Fibroblast of villous mesenchyme (primary cell): ENCODE data around the gene GCC2. TPM values are rescaled to one million over a fixed set of nuclear protein-coding genes. Genes with fewer than 3 reads are reported as not detected.

Source experiments
- DNase-seq: peaks from one replicate; pipeline ENCODE4 v3.0.0-alpha.2; 2010; ENCODE audit warnings: low read depth
- H3K4me3 ChIP-seq: 2 replicates; pipeline ENCODE4 v1.5.1; 2011; ENCODE audit warnings: low read depth, mild to moderate bottlenecking, low read length
- total RNA-seq: library from RNA; depleted of rRNA; stranded (reverse); fragments of >200 nt; gene quantifications from 2 replicates; pipeline ENCODE4 v1.2.3, GENCODE V29; 2012
- TF ChIP-seq, protein P1 (sequence below): IDR thresholded peaks from 2 replicates; pipeline ENCODE4 v1.5.1; 2012; ENCODE audit warnings: low read depth, mild to moderate bottlenecking, low read length; ENCODE audit not compliant: insufficient read depth

Gene GCC2
- total RNA-seq, 1 donor: 30.7 TPM

DNA sequence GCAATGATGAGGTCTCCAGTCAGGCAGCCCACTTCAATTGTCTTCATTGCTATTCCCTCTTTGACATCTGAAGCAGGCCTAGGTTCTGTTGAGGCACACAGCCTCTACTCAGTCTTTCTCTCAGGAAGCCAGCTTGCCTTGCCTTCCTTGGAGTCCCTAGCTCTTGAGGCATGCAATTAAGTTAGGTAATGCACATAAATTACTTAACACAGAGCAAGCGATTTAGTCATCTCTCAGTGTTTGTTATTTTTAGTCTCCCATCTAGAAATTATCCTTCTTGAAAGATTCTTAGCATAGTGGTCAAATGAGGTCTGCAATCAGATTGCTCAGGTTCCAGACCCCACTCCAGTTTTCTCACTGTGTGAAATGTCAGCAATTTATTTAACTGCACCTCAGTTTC lies 39.2 kb upstream of the GCC2 start:
- peak; percentile 58 for DNase-seq
- no peak overlapping the region for H3K4me3 ChIP-seq
- TF ChIP-seq, protein P1, sequence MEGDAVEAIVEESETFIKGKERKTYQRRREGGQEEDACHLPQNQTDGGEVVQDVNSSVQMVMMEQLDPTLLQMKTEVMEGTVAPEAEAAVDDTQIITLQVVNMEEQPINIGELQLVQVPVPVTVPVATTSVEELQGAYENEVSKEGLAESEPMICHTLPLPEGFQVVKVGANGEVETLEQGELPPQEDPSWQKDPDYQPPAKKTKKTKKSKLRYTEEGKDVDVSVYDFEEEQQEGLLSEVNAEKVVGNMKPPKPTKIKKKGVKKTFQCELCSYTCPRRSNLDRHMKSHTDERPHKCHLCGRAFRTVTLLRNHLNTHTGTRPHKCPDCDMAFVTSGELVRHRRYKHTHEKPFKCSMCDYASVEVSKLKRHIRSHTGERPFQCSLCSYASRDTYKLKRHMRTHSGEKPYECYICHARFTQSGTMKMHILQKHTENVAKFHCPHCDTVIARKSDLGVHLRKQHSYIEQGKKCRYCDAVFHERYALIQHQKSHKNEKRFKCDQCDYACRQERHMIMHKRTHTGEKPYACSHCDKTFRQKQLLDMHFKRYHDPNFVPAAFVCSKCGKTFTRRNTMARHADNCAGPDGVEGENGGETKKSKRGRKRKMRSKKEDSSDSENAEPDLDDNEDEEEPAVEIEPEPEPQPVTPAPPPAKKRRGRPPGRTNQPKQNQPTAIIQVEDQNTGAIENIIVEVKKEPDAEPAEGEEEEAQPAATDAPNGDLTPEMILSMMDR: no peak

DNA sequence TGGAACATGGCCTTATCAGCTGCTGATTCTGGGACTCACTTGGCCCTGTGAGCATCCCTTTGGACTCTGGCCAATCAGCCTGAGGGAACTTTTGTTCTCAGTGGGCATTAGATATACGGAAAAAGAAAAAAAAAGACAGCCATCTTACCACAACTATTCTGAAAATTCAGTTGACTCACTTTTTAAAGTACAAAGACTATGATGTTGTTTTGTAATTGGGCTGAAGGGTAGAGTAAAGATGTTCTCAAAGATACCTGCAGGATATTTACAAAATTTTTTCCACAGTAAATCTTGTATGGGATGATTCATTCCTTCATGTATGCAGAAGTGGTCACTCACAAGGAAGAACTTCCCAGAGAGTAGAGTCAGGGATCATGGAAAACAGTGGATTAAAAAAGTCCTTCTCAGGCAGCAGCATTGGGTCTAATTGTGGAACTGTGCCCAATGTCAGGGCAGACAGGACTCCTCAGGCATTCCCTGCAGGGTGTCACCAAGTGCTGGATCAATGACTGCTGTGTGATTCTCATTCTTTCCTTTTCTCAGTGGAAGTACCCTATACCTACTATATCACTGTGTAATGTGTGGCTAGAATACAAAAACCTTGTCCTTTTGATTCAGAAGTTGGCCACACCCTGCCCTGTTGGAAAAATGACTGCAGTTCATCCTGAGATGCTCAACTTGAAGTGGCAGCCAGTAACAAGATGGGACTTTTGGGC lies 35.9 kb upstream of the GCC2 start:
- TF ChIP-seq, protein P1: no peak
- H3K4me3 ChIP-seq: no peak overlapping the region
- peak; percentile 93 for DNase-seq

DNA sequence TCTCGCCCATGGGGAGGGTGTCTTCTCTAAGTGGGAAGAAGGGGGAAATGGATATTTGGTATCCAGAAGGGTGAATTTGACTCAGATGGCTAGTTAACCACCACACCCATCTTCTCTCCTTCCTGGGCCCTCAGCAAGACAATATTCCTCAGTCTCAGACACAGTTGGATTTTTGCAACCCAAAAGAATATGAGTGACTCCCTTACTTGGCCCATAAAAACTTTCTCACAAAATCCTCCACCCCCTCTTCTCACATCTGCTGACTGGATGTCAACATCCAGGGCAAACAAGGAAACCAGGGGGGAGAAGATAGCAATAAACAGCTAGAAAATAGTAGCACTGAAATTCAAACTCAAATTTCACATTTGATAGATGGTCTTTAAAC lies 35.3 kb upstream of the GCC2 start:
- DNase-seq: peak; percentile 76
- H3K4me3 ChIP-seq: no peak overlapping the region
- TF ChIP-seq, protein P1: no peak

DNA sequence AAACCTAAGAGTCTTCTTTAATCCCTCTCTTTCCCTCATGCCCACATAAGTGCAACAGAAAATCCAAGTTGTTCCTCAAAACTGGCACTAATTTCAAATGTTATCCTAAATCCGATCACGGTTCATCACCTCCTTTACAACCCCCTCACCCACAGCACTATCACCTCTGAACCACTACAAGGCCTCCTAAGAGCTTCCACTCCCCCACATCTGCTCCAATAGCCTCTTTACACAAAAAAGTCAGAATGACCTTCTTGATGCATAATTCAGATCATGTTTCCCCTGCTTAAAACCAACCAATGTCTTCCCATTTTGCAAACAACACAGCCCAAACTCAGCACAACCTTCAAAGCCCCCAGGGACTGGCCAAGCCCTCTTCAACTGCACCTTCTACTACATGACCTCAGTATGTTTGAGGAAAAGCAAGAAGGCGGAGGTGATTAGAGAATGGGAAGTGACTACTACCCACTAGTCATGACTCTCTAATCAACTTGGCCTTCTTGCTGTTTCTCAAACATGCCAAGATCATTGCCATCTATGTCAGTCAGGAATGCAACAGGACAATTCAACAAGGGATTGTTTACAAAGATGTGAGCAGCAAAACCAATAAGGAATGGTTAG lies 34.6 kb upstream of the GCC2 start:
- DNase-seq: no peak
- TF ChIP-seq, protein P1: no peak
- no peak overlapping the region for H3K4me3 ChIP-seq

DNA sequence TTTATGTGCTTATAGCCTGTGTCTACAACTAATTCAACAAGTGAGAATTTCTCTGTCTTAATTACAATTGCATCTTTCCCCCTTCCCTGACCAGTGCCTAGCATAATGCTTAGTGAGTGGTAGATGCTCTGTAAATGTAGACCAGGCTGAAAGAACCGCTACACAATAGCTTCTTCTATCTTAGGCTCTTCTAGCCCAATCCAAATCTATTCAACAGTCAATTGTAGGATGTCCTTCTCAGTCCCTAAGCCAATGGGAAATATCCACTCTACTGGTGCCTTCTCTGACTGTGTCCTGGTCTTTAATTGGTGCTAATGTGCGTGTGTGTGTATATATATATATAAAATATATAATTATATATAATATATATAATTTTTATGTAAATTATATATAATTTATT lies 34.1 kb upstream of the GCC2 start:
- H3K4me3 ChIP-seq: no peak overlapping the region
- DNase-seq: no peak
- TF ChIP-seq, protein P1: no peak

DNA sequence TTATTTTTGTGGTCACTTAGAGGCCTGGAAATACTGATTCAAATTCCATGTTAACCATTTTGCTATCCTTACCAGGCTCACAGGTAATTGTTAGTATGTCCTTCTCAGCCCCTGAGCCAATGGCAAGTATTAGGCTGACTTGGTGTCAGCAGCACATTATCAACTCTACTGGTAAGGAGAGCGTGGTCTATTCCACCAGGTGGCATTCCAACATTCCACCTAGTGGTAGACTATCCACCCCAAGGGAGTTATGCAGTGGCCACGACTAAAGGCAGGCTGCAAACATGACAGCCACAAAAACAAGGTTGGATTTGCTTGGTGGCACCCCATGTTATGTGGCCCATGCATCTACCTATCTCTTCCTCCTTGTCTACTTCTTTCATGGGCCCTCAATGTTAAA lies 31.8 kb upstream of the GCC2 start:
- H3K4me3 ChIP-seq: no peak overlapping the region
- no peak for DNase-seq
- TF ChIP-seq, protein P1: no peak

DNA sequence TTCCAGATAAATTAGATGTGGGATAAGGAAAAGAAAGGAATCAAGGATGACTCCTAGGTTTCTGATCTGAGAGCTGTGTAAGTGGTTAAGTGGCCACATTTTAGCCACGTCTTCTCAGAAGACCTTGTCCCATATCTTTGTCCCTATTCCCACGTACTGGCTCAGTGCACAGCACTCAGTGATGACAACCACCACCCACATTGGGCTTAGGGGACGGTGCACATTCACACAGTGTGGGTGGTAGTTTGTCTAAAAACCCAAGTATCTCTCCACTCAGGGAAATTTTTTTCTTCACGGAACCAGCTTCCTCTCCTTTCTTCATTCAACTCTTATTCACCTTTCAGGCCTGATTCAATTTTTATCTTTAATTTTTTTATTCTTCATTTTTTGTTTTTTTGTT lies 30.6 kb upstream of the GCC2 start:
- TF ChIP-seq, protein P1: no peak
- no peak for DNase-seq

More for the DNA sequence above, 30.6 kb upstream of the GCC2 start:
- no peak overlapping the region for H3K4me3 ChIP-seq
